WERI-Rb-1 (cell line): ENCODE measurements around the gene TNNC2.

Source experiments
- DNase-seq: peaks from one replicate; pipeline ENCODE4 v3.0.0-alpha.2; 2020
- H3K27ac ChIP-seq: fragments of 250-450 bp; sonication (Bioruptor Pico); 2 replicates; pipeline ENCODE4 v1.5.1; 2020; ENCODE audit warnings: mild to moderate bottlenecking, moderate library complexity
- H3K27me3 ChIP-seq: fragments of 250-450 bp; sonication (Bioruptor Pico); 2 replicates; pipeline ENCODE4 v1.5.1; 2021; ENCODE audit warnings: mild to moderate bottlenecking, low read depth, moderate library complexity; ENCODE audit not compliant: insufficient read depth, severe bottlenecking
- H3K36me3 ChIP-seq: fragments of 250-450 bp; sonication (Bioruptor Pico); 2 replicates; pipeline ENCODE4 v1.5.1; 2020; ENCODE audit warnings: mild to moderate bottlenecking, moderate library complexity
- H3K4me3 ChIP-seq: 2 replicates; pipeline ENCODE4 v1.5.1; 2011; ENCODE audit warnings: low read depth, mild to moderate bottlenecking, control low read depth, low read length
- H3K9me3 ChIP-seq: fragments of 250-450 bp; sonication (Bioruptor Pico); 2 replicates; pipeline ENCODE4 v1.5.1; 2021; ENCODE audit warnings: mild to moderate bottlenecking, moderate library complexity; ENCODE audit not compliant: severe bottlenecking
- CTCF ChIP-seq: IDR thresholded peaks from 2 replicates; pipeline ENCODE4 v1.5.1; 2011; ENCODE audit warnings: low read depth, mild to moderate bottlenecking, control low read depth, inconsistent platforms, low read length

The TNNC2 gene

GRCh38 chr20:45788351-45788750, 38.8 kb downstream of the TNNC2 start:
- H3K9me3 ChIP-seq, result no peaks in the 10 kb centered on the region

GRCh38 chr20:45783656-45784294, 43.3 kb downstream of the TNNC2 start:
- Histone ChIP-seq H3K27ac (no peak overlapping the region), H3K27me3 (no peaks in the 10 kb centered on the region), H3K9me3 (no peaks in the 10 kb centered on the region), H3K4me3 (no peak overlapping the region), H3K36me3 (no peaks in the 10 kb centered on the region)
- no peak for TF ChIP-seq CTCF
- no peak for DNase-seq

More at GRCh38 chr20:45788351-45788750, 38.8 kb downstream of the TNNC2 start:
- H3K4me3 ChIP-seq, result no peak overlapping the region
- no peaks in the 10 kb centered on the region for H3K27me3 ChIP-seq
- H3K36me3 ChIP-seq, result peaks cover 5% of the 10 kb centered on the region
- no peak for TF ChIP-seq CTCF
- no peak overlapping the region for H3K27ac ChIP-seq
- no peak for DNase-seq

- Histone ChIP-seq H3K36me3 (no peaks in the 10 kb centered on the region), H3K27me3 (no peaks in the 10 kb centered on the region), H3K27ac (no peak overlapping the region), H3K4me3 (no peak overlapping the region), H3K9me3 (no peaks in the 10 kb centered on the region)
- no peak for TF ChIP-seq CTCF
- no peak for DNase-seq
These were observed 44.2 kb downstream of the TNNC2 start for GRCh38 chr20:45782890-45783289.

DNA sequence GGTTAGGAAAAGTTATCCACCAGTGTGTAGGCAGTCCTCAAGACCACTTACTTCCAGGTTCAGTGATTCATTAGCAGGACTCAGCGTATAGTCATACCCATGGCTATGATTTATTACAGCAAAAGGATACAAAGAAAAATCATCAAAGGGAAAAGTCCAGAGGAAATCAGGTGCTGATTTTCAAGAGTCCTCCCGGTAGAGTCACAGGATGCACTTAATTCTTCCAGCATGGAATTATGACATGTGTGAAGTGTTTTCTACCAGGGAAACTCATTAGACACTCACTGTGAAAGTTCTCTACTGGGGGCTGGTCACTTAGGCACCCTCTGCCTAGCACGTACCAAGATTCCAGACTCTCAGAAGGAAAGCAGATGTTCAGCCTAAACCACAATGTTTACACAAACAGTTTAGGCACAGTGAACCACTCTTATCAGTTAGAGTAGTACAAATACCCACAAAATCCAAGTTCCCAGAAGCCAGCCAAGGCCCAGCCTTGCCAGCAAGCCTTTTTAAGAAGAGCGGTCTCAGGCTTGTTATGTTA, 45.7 kb downstream of the TNNC2 start:
- no peak for TF ChIP-seq CTCF
- Histone ChIP-seq H3K27me3 (no peaks in the 10 kb centered on the region), H3K36me3 (no peaks in the 10 kb centered on the region), H3K27ac (no peak overlapping the region), H3K4me3 (no peak overlapping the region), H3K9me3 (no peaks in the 10 kb centered on the region)
- DNase-seq, result no peak

DNA sequence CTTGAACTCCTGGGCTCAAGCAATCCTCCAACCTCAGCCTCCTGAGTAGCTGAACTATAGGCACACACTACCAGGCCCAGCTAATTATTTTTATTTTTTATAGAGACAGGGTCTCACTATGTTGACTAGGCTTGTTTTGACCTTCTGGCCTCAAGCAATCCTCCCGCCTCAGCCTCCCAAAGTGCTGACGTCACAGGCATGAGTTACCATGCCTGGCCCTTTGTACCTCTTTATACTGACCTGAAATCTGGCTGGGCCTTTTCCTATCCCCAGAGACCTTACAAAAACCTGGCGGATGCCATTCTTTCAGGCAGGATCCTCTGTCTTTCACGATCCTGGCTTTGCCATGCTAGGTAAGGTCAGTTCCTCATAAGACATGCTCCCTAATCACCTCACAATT, 47.0 kb downstream of the TNNC2 start:
- no peaks in the 10 kb centered on the region for H3K27me3 ChIP-seq
- H3K36me3 ChIP-seq, result no peaks in the 10 kb centered on the region
- no peaks in the 10 kb centered on the region for H3K9me3 ChIP-seq
- H3K4me3 ChIP-seq, result no peak overlapping the region
- no peak overlapping the region for H3K27ac ChIP-seq
- no peak for DNase-seq
- TF ChIP-seq CTCF, result no peak
